CD4-positive, alpha-beta T cell treated with Interleukin-2 at 100 ng/mL for 4 hours (primary cell): ENCODE data around the gene KCNH8.

Source experiments
- DNase-seq: peaks from one replicate; pipeline ENCODE4 v3.0.0-alpha.2; 2020; ENCODE audit warnings: low spot score

KCNH8 gene

DNA sequence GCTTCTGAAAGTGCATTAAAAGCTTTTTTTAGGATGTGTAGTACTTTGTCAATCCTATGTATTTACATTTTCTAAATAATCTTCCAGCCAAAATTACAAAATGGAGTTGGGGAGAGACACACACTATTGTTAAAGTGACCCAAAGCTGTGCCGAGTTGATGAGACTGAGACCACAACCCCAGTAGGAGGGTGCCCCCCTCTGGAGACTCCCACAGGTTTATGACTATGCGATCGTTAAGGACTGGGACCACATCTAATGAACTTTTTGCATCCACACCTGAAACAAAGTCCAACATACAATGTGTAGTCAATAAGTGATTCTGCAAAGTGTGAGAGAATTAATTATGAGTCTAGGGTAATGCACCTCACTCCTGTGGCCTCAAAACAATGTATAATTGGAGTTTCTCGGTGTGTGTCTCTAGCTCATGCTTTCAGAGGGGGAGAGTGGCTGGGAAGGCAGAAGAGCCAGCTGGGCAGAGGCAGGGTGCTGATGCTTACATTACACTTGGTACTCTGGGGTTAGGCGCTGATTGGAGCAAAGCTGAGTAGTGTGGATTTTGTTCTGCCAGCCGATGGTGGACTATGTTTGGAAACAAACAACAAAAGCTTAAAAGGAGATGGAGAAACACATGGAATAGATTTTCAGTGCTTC, 102.8 kb downstream of the KCNH8 start:
- DNase-seq: no peak

DNA sequence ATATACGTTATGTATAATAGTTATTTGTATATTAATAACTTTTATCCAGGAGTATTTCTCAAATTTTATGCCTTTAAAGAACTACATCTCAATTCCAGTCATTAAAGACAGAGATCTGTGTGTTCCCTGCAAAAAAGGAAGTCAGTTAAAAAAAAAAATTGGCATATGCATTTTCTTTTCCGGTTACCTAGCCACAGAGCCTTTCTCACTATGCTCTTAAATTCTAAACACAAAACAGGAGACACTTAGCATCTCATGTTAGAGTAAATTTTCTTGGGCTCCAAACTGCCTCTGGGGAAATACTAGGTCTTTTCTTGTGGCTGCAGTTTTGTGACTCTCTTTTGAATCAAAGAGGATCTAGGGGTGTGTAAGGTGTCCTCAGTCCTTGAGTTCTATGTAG, 105.9 kb downstream of the KCNH8 start:
- DNase-seq: no peak

DNA sequence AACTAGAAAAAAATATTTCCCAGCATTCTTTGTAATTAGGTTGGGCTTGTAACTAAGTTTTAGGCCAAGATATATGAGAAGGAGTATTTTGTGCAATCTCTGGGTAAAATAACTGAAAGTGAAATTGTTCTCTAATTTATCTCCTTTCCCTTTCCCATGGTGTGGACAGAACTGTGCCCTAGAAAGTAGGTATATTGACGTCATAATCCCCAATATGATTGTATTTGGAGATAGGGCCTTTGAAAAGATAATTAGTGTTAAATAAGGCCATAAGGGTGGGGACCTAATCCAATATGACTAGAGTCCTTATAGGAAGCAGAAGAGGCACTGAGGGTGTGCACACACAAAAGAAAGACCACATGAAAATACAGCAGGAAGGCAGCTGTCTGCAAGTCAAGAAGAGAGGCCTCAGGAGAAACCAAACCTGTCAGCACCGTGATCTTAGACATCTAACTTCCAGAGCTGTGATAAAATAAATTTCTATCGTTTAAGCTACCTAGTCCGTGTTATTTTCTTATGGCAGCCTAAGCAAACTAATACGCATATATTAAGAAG, 106.6 kb downstream of the KCNH8 start:
- DNase-seq: no peak

DNA sequence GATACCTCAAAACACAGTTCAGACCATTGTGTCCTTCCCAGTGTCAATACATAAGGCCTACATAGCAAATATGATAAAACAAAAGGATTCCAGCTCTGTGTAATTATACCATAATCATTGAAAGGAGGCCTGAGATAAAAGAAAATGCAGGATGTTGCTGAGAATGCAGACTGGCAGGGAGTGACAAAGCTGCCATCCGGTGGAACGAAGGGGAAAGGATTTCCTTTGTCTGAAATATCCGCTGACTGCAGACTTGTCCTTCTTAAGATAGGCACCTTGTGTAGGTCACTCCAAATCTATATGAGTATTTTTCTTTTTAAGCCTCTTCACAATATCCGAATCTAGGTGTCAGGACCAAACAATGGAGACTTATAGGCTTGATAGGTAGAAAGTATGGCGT, 108.0 kb downstream of the KCNH8 start:
- no peak for DNase-seq

DNA sequence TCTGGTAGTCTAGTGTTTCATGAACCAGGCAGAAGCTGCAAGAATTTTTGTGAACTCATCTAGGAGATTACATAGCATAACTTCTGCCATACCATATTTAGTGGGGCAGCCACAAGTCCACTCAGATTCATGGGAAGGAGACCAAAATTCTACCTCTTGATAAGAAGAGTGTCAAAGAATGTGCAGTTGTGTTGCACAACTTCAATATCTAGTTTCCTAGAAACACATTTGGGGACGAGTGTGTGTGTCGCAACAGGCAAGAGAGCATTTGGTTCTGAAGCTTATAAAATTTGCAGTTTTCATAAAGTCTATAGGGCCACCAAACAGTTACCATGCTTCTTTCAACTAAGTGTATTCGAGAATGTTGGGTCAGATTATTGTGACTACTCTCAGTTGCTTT, 115.3 kb downstream of the KCNH8 start:
- no peak for DNase-seq

DNA sequence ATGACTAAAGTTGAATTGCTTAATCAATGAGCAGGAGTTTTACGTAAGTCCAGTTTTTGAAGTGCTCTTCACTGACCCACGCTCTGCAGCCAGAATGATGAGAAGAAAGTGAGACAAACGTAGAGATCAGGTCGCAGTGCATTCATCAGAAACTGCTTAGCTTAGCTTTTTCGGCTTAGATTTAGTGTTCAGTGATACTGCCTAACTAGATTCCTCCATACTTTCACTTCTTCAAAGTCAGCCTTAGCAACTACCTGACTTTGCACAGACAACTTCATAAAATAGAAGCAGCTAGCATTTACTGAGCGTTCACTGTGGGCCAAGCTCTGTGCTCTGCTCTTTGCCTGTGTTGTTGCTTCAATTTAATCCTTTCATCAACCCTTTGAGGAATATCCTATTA, 116.1 kb downstream of the KCNH8 start:
- no peak for DNase-seq

DNA sequence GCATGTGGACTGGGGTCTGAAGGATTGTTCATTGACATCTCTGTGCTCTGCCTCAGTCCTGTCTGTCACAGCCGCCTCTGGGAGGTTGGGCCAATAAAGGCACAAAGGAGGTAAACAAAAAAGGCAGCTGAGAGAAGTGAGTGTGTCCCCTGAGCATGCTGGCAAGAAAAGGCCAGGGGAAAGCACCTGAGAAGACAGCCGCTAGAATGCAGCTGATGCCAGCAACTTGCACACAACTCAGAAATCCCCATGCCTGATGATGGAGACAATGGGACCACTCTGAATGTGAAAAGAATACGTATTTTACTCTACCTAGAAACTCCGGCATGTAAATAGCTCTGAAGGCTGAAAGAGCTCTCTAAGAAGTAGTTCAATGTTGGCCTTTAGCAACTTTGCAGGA, 118.7 kb downstream of the KCNH8 start:
- DNase-seq: no peak

DNA sequence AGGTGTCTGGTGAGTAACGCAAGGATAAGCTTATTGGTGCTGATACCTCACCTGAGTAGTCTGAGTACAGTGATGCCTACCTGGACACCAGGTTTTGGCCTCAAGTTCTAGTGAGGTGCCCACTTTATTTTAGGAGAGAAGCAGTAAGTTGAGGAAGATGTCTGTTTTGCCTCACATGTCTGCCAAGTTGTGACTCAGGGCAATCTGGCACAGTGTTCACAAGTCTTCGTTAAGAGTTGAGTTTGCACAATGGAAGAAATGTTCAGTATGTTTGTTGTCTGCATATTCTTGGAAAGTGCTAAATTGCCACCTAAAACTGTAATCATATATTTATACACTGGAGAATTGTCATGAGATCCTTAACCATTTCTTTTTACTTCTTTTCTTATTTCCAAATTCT, 122.2 kb downstream of the KCNH8 start:
- DNase-seq: no peak

DNA sequence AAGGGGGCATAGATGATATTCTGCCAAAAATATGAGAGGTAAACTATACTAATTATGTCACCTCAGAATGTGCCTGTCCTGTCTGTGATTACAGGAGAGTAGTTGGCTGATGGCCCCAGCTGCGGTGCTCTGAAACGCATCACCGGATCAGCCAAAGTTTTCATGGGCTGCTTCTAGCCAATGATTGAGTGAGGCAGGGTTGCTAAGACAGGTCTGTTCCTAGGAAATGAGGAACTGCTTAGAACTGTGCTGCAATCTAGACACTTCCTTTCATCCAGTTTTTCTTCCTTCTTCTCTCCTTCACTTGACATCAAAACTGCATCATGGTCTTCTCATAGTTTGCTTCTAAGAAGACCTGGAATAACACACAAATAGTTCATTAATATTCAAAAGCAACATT, 124.0 kb downstream of the KCNH8 start:
- no peak for DNase-seq

DNA sequence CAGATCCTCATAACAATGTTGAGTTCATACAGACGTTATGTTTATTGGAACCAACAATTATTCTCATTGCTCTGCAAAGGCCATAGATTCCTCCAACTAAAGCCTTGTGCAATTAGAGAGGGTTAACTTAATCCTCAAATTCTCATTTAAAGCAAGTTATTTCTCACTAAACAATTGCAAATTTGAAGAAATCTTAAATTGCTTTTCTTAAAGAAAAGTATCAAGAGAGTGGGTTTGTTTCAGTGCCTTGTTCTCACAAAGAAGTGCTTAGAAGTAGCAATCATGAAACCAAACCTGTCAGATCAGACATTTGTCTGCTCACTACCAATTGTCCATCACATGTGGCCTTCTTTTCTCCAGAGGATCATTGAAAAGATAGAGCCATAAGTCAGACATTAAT, 124.8 kb downstream of the KCNH8 start:
- DNase-seq: no peak

DNA sequence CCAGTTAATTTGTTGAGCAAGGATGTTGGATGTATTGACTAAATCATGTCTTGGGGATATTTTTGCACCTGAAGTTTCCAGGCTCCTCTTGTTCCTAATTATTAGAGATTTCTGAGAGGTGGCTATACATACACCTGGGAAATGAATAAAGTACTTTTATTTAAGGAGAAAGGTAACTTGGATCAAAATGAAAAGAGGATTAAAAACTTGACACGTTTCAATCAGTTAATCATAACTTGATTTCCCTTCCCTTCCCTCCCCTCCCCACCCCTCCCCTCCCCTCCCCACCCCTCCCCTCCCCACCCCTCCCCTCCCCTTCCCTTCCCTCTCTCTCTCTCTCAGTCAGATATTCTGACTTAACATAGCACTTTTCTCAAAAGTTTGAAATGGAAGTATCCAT, 126.3 kb downstream of the KCNH8 start:
- no peak for DNase-seq

DNA sequence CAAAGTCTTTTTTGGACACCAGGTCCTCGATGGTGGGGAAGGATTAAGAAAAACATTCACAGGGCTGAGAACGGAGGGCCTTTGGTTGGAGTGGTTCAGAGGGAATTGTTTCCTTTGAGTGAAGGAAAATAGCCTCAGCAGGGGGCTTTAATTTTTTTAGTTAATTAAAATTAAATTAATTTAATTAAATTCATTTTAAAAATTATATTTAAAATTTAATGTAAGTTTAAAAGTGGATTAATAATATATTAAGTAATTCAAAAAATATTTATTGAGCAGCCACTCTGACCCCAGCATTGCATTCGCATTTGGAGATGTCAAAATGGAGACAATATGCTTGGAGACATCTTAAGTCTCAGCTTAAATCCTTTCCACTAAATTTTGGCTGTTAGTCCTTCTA, 136.7 kb downstream of the KCNH8 start:
- no peak for DNase-seq

DNA sequence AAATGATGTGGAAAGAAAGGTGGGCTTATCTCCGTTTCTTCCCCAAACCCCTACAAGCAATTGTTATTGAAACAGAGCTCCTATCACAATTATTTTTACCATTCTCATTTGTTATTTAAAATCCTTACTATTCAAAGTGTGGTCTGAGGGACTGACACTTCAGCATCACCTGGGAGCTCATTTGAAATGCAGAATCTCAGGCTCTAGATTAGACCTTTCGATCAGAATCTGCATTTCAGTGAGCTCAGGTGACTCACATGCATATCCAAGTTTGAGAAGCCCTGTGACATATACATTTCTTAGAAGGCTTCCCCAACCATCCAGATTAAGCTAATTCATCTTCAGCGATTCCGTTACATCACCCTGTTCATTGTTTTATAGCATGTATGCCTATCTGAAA, 145.0 kb downstream of the KCNH8 start:
- no peak for DNase-seq

DNA sequence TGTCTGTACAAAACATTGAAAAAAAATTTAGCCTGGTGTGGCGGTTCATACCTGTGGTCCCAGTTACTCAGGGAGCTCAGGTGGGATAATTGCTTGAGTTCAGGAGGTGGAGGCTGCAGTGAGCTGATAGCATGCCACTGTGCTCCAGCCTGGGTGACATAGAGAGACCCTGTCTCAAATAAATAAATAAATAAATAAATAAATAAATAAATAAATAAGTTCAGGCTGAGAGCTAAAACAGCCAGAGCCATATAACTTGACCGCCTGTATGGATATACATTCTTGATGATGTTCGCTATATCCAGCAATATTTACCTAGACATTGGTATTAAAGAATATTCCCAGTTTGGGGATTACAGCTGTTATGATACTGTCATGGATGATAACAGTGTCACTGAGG, 146.9 kb downstream of the KCNH8 start:
- no peak for DNase-seq

DNA sequence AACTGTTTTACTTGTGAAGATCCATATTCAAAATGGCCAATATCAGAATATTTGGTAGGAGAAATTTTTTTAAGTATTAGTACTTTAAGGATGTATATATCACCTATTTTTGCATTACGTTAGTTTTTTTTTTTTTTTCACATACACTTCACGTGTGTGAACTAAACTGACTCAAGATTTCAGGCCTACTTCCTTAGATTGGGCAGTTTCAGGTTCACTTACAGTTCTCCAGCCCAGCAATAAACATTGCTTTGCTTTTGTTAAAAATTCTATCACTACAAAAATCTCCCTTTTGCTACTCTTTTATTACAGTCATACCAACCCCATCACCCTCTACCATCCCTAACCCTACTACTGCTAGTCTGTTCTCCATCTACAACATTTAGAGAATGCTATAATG, 183.6 kb downstream of the KCNH8 start:
- no peak for DNase-seq

DNA sequence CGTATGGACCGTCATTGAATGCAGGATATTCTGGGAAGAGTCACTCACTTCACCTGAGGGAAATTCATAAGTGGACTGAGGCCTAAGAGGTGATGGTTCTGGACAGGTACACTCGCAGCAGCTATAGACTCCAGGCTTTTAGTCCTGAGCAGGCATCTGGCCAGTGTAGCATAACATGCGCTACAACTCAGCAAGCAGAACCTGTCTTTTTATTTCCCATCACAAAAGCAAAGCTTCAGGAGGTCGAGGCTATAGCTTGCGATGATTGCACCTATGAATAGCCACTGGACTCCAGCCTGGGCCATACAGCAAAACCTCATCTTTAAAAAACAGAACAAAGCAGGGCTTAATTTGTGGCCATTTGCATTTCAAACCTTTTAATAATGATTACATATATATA, 185.8 kb downstream of the KCNH8 start:
- no peak for DNase-seq

DNA sequence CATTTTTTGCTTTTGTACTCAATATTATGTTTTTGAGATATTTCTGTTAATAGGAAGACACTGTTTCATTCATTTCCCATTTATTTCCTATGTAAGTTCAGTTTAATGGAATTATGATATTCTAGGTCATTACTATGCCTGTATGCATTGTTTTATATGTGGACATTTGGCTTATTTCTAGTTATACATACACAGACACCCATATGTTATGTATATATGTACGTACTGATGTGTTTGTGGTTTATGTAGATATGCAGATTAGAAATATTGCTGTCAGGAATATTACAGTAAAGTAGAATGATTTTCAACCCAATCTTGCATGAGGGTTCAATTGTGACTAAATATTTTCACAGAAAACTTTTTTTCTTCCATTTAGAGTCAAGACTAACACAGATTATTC, 190.5 kb downstream of the KCNH8 start:
- no peak for DNase-seq

DNA sequence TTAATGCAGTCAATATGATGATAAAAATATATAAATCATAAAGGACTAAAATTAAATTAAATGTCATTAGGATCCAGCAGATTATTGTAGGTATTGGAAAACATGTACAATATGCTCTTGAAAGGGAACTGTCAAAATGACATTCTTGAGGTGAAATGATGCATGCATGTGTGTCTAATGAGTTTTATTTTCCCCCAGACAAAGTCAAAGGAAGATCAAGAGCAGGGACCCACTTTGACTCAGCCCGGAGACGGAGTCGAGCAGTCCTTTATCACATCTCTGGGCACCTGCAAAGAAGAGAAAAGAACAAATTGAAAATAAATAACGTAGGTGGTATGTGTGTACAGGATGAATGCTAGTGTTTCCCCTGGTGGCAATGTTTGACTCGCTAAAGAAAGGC, 194.1 kb downstream of the KCNH8 start:
- DNase-seq: no peak

DNA sequence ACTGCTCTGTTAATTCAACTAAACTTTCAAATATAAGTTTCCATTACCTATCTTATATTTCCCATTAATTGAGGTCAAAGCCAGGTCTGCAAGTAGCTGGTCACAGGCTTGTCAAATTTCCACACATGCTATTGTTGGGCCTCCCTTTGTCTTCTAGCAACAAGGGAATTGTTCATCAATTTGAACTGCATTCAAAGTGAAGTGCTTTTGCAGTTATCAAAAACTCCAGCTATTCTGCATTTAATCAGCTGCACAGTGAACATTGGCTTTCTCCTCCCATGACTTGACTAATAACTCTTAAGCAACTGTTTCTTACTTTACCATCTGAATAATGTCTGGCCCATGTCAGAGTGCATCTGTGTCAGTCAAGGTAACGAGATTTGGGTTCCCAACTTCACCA, 198.4 kb downstream of the KCNH8 start:
- no peak for DNase-seq

DNA sequence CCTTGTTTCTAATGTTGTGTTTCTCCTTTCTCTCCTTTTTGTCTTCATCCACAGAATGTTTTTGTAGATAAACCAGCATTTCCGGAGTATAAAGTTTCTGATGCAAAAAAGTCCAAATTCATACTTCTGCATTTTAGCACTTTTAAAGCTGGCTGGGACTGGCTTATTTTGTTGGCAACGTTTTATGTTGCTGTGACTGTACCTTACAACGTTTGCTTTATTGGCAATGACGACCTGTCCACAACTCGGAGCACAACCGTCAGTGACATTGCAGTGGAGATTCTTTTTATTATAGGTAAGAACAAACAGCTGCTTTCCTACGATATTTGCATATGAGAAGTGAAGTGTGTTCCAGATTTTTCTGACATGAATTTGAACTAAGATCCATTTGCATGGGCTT, 199.4 kb downstream of the KCNH8 start:
- DNase-seq: no peak

DNA sequence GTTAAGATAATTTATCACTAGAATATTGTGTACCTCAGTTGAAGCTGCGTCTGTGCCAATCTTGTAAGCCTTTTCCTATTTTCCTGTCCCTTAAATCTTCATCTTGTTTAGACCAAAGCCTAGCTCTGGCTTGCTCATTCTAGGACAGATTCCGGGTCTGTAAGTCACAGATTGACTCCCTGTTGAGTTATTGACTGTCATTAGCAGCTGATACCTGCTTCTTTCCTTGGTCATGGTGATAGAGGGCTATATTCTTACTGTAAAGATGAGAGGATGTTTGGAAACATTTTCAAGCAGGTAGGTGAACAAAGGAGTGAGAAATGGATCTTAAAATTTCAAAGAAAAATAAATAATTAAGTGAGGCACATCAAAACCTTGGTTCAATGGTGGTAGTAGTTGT, 200.2 kb downstream of the KCNH8 start:
- no peak for DNase-seq

DNA sequence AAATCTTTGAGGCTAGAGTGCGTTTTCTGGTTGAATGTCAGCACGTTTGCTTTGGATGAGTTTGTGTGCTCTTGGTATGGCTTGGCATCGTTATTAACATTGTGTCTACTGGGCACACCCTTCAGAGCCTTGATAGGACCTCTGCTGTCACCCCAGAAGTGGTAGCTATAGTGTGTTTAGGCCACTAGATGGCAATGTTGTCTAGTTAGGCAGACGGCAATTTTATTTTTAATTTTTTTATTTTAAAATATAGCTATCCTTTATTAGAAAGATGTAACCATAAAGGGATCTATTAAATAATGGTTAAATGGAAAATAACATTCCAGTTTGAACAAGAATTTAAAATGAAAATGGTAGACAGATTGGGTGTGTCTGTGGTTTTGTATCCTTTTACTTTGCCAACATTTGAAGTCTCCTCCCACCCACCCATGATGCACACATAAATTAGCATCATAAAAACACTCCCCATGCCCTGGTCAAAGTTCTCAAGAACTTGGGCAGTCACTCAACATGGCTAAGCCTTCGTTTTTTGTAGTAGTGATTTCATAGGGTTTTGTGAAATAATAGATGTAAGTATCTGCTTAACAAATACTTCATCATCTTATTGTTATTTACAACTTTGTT, 200.7 kb downstream of the KCNH8 start:
- DNase-seq: peak; percentile 3

DNA sequence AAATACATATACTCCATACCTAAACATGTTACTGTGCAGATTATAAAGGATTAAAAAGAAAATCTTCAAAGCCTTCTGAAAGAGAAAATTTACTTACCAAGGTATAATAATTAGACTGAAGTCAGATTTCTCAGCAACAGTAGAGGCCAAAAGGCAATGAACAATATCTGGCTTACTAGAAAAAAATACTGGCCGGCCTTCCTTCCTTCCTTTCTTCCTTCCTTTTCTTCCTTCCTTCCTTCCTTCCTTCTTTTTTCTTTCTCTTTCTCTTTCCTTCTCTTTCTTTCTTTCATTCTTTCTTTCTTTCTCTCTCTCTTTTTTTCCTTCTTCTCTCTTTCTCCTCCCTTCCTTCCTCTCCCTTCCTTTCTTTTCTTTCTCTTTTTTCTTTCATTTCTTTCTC, 209.6 kb downstream of the KCNH8 start:
- DNase-seq: no peak

DNA sequence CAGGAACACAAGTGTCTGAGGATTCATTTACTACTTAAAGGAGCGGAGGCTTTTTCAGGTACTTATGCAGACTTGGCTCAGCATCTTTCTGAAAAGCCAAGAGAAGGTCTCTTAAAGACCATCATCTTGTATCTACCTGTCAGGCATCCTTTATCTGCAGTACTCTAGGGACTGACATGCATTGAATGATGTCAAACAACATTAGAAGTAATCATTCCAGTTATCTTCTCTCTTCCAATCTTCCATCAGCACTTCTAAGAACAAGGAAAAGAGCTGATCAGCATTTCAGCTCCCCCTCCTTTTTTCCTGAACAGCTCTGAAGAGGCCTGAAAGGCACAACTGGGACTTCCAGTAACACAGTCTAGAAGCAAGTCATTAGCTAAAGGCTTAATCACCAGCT, 214.8 kb downstream of the KCNH8 start:
- no peak for DNase-seq
